RWPE2 (cell line): ENCODE measurements around the gene DYNC1I1.

Source experiments
- ATAC-seq: fragments of 200-7000 bp; cut with Tn5 transposase; 3 replicates; pipeline ENCODE4 v1.9.1; 2021; ENCODE audit warnings: low read depth
- DNase-seq: peaks from one replicate; pipeline ENCODE4 v3.0.0-alpha.2; 2020; ENCODE audit warnings: low spot score
- H3K27ac ChIP-seq: fragments of 450-650 bp; 2 replicates; pipeline ENCODE4 v1.5.1; 2017; ENCODE audit warnings: mild to moderate bottlenecking; ENCODE audit not compliant: poor library complexity, severe bottlenecking
- H3K27me3 ChIP-seq: fragments of 250-450 bp; sonication (Bioruptor Pico); 2 replicates; pipeline ENCODE4 v1.5.1; 2021; ENCODE audit warnings: mild to moderate bottlenecking, moderate library complexity; ENCODE audit not compliant: insufficient read depth, poor library complexity, severe bottlenecking
- H3K36me3 ChIP-seq: fragments of 250-450 bp; sonication (Bioruptor Pico); 2 replicates; pipeline ENCODE4 v1.5.1; 2020; ENCODE audit warnings: low read depth, mild to moderate bottlenecking, moderate library complexity
- H3K4me1 ChIP-seq: fragments of 250-450 bp; sonication (Bioruptor Pico); 2 replicates; pipeline ENCODE4 v1.5.1; 2021; ENCODE audit warnings: mild to moderate bottlenecking, moderate library complexity; ENCODE audit not compliant: insufficient read depth, poor library complexity, severe bottlenecking
- H3K4me3 ChIP-seq: fragments of 250-450 bp; sonication (Bioruptor Pico); 2 replicates; pipeline ENCODE4 v1.5.1; 2021; ENCODE audit warnings: mild to moderate bottlenecking, moderate library complexity; ENCODE audit not compliant: severe bottlenecking
- H3K9me3 ChIP-seq: fragments of 250-450 bp; sonication (Bioruptor Pico); 2 replicates; pipeline ENCODE4 v1.5.1; 2021; ENCODE audit warnings: mild to moderate bottlenecking, moderate library complexity; ENCODE audit not compliant: severe bottlenecking
- CTCF ChIP-seq: fragments of 450-650 bp; IDR thresholded peaks from one replicate; pipeline ENCODE4 v1.5.1; 2017; ENCODE audit warnings: mild to moderate bottlenecking, moderate library complexity; ENCODE audit not compliant: poor library complexity, severe bottlenecking

The DYNC1I1 gene

GRCh38 chr7:95871896-95872295, 99.5 kb downstream of the DYNC1I1 start:
- H3K27ac ChIP-seq: no peak overlapping the region
- H3K36me3 ChIP-seq: no peaks in the 10 kb centered on the region
- H3K4me3 ChIP-seq: no peak overlapping the region
- DNase-seq (no peak), ATAC-seq (no peak)
- TF ChIP-seq CTCF: no peak
- peaks cover 18% of the 10 kb centered on the region for H3K27me3 ChIP-seq
- H3K4me1 ChIP-seq: no peaks in the 10 kb centered on the region
- no peaks in the 10 kb centered on the region for H3K9me3 ChIP-seq

- Histone ChIP-seq H3K9me3 (no peaks in the 10 kb centered on the region), H3K27me3 (peaks cover 18% of the 10 kb centered on the region), H3K27ac (no peak overlapping the region), H3K36me3 (no peaks in the 10 kb centered on the region), H3K4me3 (no peak overlapping the region), H3K4me1 (no peaks in the 10 kb centered on the region)
- no peak for DNase-seq
- no peak for TF ChIP-seq CTCF
- ATAC-seq: no peak
Observed at GRCh38 chr7:95874129-95874528, 101.8 kb downstream of the DYNC1I1 start.

- no peak for ATAC-seq
- H3K27me3 ChIP-seq: peaks cover 18% of the 10 kb centered on the region
- no peak overlapping the region for H3K27ac ChIP-seq
- H3K9me3 ChIP-seq: no peaks in the 10 kb centered on the region
- H3K4me1 ChIP-seq: no peaks in the 10 kb centered on the region
- H3K4me3 ChIP-seq: no peak overlapping the region
- DNase-seq: no peak
- TF ChIP-seq CTCF: no peak
- H3K36me3 ChIP-seq: no peaks in the 10 kb centered on the region
Observed at GRCh38 chr7:95874541-95875265, 102.3 kb downstream of the DYNC1I1 start.

- Histone ChIP-seq H3K9me3 (no peaks in the 10 kb centered on the region), H3K27ac (no peak overlapping the region), H3K4me1 (no peaks in the 10 kb centered on the region), H3K27me3 (peaks cover 18% of the 10 kb centered on the region), H3K4me3 (no peak overlapping the region), H3K36me3 (no peaks in the 10 kb centered on the region)
- DNase-seq (no peak), ATAC-seq (no peak)
- no peak for TF ChIP-seq CTCF
Observed at GRCh38 chr7:95875519-95875918, 103.2 kb downstream of the DYNC1I1 start.

GRCh38 chr7:95878677-95879076, 106.3 kb downstream of the DYNC1I1 start:
- Histone ChIP-seq H3K4me3 (no peak overlapping the region), H3K36me3 (no peaks in the 10 kb centered on the region), H3K4me1 (no peaks in the 10 kb centered on the region), H3K27me3 (no peaks in the 10 kb centered on the region), H3K27ac (no peak overlapping the region), H3K9me3 (no peaks in the 10 kb centered on the region)
- TF ChIP-seq CTCF: no peak
- DNase-seq (no peak), ATAC-seq (no peak)
